Measurements from ENCODE around the gene ALOX5.

DNA sequence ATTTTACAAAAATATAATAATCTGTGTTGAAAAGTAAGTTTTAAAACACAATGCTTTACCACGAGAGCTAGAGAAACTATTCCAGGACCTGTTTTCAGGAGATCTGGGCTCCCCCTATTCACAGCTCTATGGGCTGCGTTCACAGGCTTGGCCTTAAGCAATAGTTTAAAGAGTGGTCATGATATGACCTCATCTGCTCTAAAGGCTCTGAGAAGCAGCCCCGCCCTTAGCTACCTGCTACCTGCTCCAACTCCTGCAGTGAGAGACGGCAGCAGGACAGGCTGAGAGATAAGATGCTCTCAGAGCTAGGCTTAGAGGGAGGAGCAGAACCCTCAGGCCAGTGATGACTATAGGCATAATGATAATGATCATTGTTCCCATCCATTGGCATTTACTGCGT, 12.6 kb downstream of the ALOX5 start:
- TF ChIP-seq, protein P1, sequence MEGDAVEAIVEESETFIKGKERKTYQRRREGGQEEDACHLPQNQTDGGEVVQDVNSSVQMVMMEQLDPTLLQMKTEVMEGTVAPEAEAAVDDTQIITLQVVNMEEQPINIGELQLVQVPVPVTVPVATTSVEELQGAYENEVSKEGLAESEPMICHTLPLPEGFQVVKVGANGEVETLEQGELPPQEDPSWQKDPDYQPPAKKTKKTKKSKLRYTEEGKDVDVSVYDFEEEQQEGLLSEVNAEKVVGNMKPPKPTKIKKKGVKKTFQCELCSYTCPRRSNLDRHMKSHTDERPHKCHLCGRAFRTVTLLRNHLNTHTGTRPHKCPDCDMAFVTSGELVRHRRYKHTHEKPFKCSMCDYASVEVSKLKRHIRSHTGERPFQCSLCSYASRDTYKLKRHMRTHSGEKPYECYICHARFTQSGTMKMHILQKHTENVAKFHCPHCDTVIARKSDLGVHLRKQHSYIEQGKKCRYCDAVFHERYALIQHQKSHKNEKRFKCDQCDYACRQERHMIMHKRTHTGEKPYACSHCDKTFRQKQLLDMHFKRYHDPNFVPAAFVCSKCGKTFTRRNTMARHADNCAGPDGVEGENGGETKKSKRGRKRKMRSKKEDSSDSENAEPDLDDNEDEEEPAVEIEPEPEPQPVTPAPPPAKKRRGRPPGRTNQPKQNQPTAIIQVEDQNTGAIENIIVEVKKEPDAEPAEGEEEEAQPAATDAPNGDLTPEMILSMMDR (IDR thresholded peaks at IDR 0.05 in 2 of 3, conservative IDR thresholded peaks at IDR 0.05 in 1 of 3; ENCODE audit: borderline replicate concordance in 1 of 3, insufficient read depth in 1 of 3, low read depth in 2 of 3, low read length in 2 of 3) = no peak
- TF ChIP-seq, protein P2, sequence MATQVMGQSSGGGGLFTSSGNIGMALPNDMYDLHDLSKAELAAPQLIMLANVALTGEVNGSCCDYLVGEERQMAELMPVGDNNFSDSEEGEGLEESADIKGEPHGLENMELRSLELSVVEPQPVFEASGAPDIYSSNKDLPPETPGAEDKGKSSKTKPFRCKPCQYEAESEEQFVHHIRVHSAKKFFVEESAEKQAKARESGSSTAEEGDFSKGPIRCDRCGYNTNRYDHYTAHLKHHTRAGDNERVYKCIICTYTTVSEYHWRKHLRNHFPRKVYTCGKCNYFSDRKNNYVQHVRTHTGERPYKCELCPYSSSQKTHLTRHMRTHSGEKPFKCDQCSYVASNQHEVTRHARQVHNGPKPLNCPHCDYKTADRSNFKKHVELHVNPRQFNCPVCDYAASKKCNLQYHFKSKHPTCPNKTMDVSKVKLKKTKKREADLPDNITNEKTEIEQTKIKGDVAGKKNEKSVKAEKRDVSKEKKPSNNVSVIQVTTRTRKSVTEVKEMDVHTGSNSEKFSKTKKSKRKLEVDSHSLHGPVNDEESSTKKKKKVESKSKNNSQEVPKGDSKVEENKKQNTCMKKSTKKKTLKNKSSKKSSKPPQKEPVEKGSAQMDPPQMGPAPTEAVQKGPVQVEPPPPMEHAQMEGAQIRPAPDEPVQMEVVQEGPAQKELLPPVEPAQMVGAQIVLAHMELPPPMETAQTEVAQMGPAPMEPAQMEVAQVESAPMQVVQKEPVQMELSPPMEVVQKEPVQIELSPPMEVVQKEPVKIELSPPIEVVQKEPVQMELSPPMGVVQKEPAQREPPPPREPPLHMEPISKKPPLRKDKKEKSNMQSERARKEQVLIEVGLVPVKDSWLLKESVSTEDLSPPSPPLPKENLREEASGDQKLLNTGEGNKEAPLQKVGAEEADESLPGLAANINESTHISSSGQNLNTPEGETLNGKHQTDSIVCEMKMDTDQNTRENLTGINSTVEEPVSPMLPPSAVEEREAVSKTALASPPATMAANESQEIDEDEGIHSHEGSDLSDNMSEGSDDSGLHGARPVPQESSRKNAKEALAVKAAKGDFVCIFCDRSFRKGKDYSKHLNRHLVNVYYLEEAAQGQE (IDR thresholded peaks at IDR 0.05; ENCODE audit: low read depth) = no peak
- TF ChIP-seq EZH2 (IDR thresholded peaks at IDR 0.05) (no peak), POLR2AphosphoS5 (IDR thresholded peaks at IDR 0.05; ENCODE audit: low read depth, low read length) (no peak), EGR1 (IDR thresholded peaks at IDR 0.05; ENCODE audit: low read depth) (no peak), YY1 (IDR thresholded peaks at IDR 0.05; ENCODE audit: extremely low read depth, insufficient replicate concordance, low read depth, low read length) (no peak), CEBPB (IDR thresholded peaks at IDR 0.05; ENCODE audit: low read depth) (no peak), ELF1 (IDR thresholded peaks at IDR 0.05; ENCODE audit: borderline replicate concordance, low read depth) (no peak), ATF3 (IDR thresholded peaks at IDR 0.05) (no peak), SRF (IDR thresholded peaks at IDR 0.05; ENCODE audit: low read depth) (no peak), SIN3A (IDR thresholded peaks at IDR 0.05; ENCODE audit: low read depth) (no peak), EZH2phosphoT487 (IDR thresholded peaks at IDR 0.05; ENCODE audit: borderline replicate concordance) (no peak)

Measured in HCT116 (cell line).